ENCODE results near the gene NRL.

DNA sequence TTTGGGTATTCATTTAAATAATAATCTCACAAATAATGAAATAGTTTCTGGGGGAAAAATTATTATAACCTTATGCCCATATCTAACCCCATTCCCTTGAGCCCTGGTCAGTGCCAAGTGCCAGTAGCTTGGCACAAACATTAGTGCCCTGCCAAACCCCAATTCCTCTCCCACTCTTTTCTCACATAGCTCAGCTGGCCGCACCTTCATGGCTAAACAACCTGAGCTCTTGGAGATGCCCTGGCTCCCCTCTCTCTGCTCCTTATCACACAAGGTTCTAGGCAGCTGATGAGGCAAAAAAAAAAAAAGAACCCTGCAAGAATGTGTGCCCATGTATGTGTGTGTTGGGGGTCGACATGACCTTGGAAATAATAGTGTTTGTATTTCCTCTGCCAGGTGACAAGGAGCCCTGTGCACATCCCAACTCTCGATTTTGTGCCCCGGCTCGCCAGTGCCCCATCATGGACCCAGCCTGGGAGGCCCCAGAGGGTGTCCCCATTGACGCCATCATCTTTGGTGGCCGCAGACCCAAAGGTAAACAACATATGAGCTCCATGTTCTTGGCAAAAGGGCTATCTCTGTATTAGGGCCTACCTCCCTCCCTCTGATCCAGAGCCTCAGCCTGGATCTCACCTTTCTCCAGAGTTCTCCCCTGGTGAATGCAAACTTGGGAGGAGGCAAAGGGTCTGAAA lies 12.2 kb downstream of the NRL start:
- TF ChIP-seq RNF2 (IDR thresholded peaks at IDR 0.05; ENCODE audit: borderline replicate concordance, low read depth) (no peak), EP300 (IDR thresholded peaks at IDR 0.05) (no peak), CEBPB (IDR thresholded peaks at IDR 0.05) (no peak), BHLHE40 (IDR thresholded peaks at IDR 0.05; ENCODE audit: low read depth, low read length) (no peak), TP53 (CRISPR knock-in tag; IDR thresholded peaks at IDR 0.05) (no peak), RCOR1 (IDR thresholded peaks at IDR 0.05; ENCODE audit: low read depth, low read length) (no peak), KDM1A (IDR thresholded peaks at IDR 0.05; ENCODE audit: low read depth) (no peak), PHF8 (IDR thresholded peaks at IDR 0.05; ENCODE audit: borderline replicate concordance, low read depth) (no peak), HDAC2 (IDR thresholded peaks at IDR 0.05) (no peak), POLR2A (IDR thresholded peaks at IDR 0.05; ENCODE audit: low read length) (no peak)
- TF ChIP-seq, protein P1, sequence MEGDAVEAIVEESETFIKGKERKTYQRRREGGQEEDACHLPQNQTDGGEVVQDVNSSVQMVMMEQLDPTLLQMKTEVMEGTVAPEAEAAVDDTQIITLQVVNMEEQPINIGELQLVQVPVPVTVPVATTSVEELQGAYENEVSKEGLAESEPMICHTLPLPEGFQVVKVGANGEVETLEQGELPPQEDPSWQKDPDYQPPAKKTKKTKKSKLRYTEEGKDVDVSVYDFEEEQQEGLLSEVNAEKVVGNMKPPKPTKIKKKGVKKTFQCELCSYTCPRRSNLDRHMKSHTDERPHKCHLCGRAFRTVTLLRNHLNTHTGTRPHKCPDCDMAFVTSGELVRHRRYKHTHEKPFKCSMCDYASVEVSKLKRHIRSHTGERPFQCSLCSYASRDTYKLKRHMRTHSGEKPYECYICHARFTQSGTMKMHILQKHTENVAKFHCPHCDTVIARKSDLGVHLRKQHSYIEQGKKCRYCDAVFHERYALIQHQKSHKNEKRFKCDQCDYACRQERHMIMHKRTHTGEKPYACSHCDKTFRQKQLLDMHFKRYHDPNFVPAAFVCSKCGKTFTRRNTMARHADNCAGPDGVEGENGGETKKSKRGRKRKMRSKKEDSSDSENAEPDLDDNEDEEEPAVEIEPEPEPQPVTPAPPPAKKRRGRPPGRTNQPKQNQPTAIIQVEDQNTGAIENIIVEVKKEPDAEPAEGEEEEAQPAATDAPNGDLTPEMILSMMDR (IDR thresholded peaks at IDR 0.05) = no peak
- TF ChIP-seq, protein P2, sequence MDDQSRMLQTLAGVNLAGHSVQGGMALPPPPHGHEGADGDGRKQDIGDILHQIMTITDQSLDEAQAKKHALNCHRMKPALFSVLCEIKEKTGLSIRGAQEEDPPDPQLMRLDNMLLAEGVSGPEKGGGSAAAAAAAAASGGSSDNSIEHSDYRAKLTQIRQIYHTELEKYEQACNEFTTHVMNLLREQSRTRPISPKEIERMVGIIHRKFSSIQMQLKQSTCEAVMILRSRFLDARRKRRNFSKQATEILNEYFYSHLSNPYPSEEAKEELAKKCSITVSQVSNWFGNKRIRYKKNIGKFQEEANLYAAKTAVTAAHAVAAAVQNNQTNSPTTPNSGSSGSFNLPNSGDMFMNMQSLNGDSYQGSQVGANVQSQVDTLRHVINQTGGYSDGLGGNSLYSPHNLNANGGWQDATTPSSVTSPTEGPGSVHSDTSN (IDR thresholded peaks at IDR 0.05) = no peak
- TF ChIP-seq, protein P3, sequence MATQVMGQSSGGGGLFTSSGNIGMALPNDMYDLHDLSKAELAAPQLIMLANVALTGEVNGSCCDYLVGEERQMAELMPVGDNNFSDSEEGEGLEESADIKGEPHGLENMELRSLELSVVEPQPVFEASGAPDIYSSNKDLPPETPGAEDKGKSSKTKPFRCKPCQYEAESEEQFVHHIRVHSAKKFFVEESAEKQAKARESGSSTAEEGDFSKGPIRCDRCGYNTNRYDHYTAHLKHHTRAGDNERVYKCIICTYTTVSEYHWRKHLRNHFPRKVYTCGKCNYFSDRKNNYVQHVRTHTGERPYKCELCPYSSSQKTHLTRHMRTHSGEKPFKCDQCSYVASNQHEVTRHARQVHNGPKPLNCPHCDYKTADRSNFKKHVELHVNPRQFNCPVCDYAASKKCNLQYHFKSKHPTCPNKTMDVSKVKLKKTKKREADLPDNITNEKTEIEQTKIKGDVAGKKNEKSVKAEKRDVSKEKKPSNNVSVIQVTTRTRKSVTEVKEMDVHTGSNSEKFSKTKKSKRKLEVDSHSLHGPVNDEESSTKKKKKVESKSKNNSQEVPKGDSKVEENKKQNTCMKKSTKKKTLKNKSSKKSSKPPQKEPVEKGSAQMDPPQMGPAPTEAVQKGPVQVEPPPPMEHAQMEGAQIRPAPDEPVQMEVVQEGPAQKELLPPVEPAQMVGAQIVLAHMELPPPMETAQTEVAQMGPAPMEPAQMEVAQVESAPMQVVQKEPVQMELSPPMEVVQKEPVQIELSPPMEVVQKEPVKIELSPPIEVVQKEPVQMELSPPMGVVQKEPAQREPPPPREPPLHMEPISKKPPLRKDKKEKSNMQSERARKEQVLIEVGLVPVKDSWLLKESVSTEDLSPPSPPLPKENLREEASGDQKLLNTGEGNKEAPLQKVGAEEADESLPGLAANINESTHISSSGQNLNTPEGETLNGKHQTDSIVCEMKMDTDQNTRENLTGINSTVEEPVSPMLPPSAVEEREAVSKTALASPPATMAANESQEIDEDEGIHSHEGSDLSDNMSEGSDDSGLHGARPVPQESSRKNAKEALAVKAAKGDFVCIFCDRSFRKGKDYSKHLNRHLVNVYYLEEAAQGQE (IDR thresholded peaks at IDR 0.05) = no peak
